Right lobe of liver (tissue), 6 donors: ENCODE measurements around the gene CFAP61. TPM values are rescaled to one million over a fixed set of nuclear protein-coding genes. Genes with fewer than 3 reads are reported as not detected.
A peak's percentile ranks its signal among the peaks of the same experiment; 100 is the strongest.

ENCODE experiments used
- ATAC-seq, 4 donors: fragments of 200-7000 bp; cut with Tn5 transposase; one replicate each; pipeline ENCODE4 v1.9.1; 2020; ENCODE audit warnings: mild to moderate bottlenecking in 4 of 4, moderate library complexity in 4 of 4
- DNase-seq, 3 donors: peaks; one replicate each; pipeline ENCODE4 v3.0.0-alpha.2; 2020
- H3K27ac ChIP-seq, 3 donors: fragments of 200-600 bp; one replicate each; pipeline ENCODE4 v1.8.0; 2022
- H3K27me3 ChIP-seq, 2 donors: fragments of 200-600 bp; one replicate each; pipeline ENCODE4 v1.8.0; 2022
- H3K36me3 ChIP-seq, 4 donors: fragments of 200-600 bp; sonication (generic) in 1 of 4; one replicate each; pipeline versions ENCODE4 v1.5.1 to v1.8.0; 2017 to 2022; ENCODE audit warnings: control low read depth in 1 of 4
- H3K4me1 ChIP-seq, 4 donors: fragments of 200-600 bp; sonication (generic) in 1 of 4; one replicate each; pipeline versions ENCODE4 v1.5.1 to v1.8.0; 2017 to 2022; ENCODE audit warnings: control low read depth in 1 of 4
- H3K4me3 ChIP-seq, 3 donors: fragments of 200-600 bp; one replicate each; pipeline ENCODE4 v1.8.0; 2022
- H3K9me3 ChIP-seq, 4 donors: fragments of 200-600 bp; sonication (generic) in 1 of 4; one replicate each; pipeline versions ENCODE4 v1.5.1 to v1.8.0; 2017 to 2022; ENCODE audit warnings: control low read depth in 1 of 4
- CTCF ChIP-seq, 4 donors: fragments of 200-600 bp in 3 of 4; fragments of 450-650 bp in 1 of 4; IDR thresholded peaks; one replicate each; pipeline versions ENCODE4 v1.5.1 to v1.8.0; 2016 to 2022; ENCODE audit warnings: antibody characterized with exemption in 4 of 4, mild to moderate bottlenecking in 2 of 4
- POLR2A ChIP-seq: fragments of 450-650 bp; IDR thresholded peaks from one replicate; pipeline ENCODE4 v1.6.1; 2017; ENCODE audit warnings: antibody characterized with exemption, mild to moderate bottlenecking
- WGBS: methylation state at CpG from one replicate; pipeline ENCODE4 v1.1.6; 2018; ENCODE audit warnings: low coverage, low lambda C conversion rate; ENCODE audit not compliant: insufficient coverage; ENCODE audit errors: missing lambda C conversion rate; 5-methylcytosine and 5-hydroxymethylcytosine counted together
- intact Hi-C, 2 donors: fragments of 100-400 bp; cut with DNase I; formaldehyde crosslinking; loops; one replicate each; pipeline versions ENCODE4 v1.11.2 to v1.14.1; 2022
- total RNA-seq, 6 experiments: library from RNA; depleted of rRNA in 2 of 6; stranded (reverse); fragments of >200 nt in 2 of 6; fragmentation: NEBNext Ultra II Directional in 3 of 6; extraction: Animal tissue kit (Norgen Biotek cat#: 25700) in 3 of 6; gene quantifications; one replicate each; pipeline versions ENCODE4 v1.1.0 to v1.2.4, GENCODE V29; 2016 to 2023
- donor health status: DM: no; HTN: yes; CAD: no.
- donor health status: DM: no; HTN: no; CAD: no.
- donor health status: DM: no; HTN: no; CAD: no.
- donor health status: DM: no; HTN: yes; CAD: no.
- donor health status: DM: no; HTN: yes; CAD: no.

Gene CFAP61
- total RNA-seq, 6 experiments from 2014 or later, result not detected

GRCh38 chr20:20083807-20084206 lies 31.5 kb downstream of the CFAP61 start:
- Histone ChIP-seq H3K4me3 (no peak overlapping the region), H3K9me3 (no peaks in the 10 kb centered on the region), H3K27me3 (no peaks in the 10 kb centered on the region), H3K27ac (no peak overlapping the region), H3K36me3 (no peaks in the 10 kb centered on the region), H3K4me1 (no peaks in the 10 kb centered on the region)
- intact Hi-C loops, result loop anchor here in 1 of 2 donors (10.0 kb wide), 1 partner anchor 151 kb away; no protein-coding TSS in a partner anchor
- DNase-seq, result no peak
- ATAC-seq, result peak; percentile 55 to 77 (median 70)
- whole genome bisulfite sequencing, result 3% methylated on average over 3 of the region's 3 CpGs
- TF ChIP-seq POLR2A (no peak), CTCF (IDR thresholded peaks at IDR 0.05) (peak; percentile 45 to 58 (median 48))

DNA sequence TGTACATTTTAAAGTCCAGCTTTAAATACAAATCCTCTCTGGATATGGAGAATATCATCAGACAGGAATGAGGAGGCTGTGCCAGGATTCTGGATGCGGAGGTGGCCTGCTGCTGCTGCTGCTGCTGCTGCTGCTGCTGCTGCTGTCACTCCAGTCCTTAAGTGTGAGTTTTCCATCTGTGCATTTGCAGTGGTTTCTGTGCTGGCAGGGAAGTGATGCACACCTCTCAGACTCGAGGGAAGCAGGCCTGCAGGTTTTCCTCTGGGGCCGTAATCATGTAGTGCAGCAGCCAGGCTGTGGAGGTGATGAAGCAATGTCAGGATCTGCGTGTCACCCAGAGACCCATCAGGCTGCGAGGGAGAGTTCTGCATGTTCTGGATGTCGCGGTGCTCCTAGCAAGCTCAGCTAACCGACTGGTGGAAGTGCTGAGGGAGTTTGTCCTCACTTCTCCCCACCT lies 32.0 kb downstream of the CFAP61 start:
- Histone ChIP-seq H3K4me1 (no peaks in the 10 kb centered on the region), H3K4me3 (no peak overlapping the region), H3K9me3 (no peaks in the 10 kb centered on the region), H3K36me3 (no peaks in the 10 kb centered on the region), H3K27ac (no peak overlapping the region), H3K27me3 (no peaks in the 10 kb centered on the region)
- intact Hi-C loops, result loop anchor here in 1 of 2 donors (10.0 kb wide), 1 partner anchor 150 kb away; no protein-coding TSS in a partner anchor
- DNase-seq, result no peak
- WGBS, result 51% methylated on average over 5 of the region's 8 CpGs
- ATAC-seq, result no peak
- TF ChIP-seq CTCF (IDR thresholded peaks at IDR 0.05) (no peak), POLR2A (no peak)

- 74% methylated on average over 9 of the region's 9 CpGs for WGBS
- no peak overlapping the region for H3K27ac ChIP-seq
- DNase-seq (no peak), ATAC-seq (no peak)
- no peak overlapping the region for H3K4me3 ChIP-seq
- H3K4me1 ChIP-seq, result no peaks in the 10 kb centered on the region
- H3K36me3 ChIP-seq, result no peaks in the 10 kb centered on the region
- no peak for TF ChIP-seq POLR2A
- TF ChIP-seq CTCF (IDR thresholded peaks at IDR 0.05), result no peak
- no peaks in the 10 kb centered on the region for H3K9me3 ChIP-seq
- no peaks in the 10 kb centered on the region for H3K27me3 ChIP-seq
- intact Hi-C loops, result loop anchor here in 1 of 2 donors (10.0 kb wide), 1 partner anchor 150 kb away; no protein-coding TSS in a partner anchor
Observed at GRCh38 chr20:20085071-20085470, 32.7 kb downstream of the CFAP61 start.

DNA sequence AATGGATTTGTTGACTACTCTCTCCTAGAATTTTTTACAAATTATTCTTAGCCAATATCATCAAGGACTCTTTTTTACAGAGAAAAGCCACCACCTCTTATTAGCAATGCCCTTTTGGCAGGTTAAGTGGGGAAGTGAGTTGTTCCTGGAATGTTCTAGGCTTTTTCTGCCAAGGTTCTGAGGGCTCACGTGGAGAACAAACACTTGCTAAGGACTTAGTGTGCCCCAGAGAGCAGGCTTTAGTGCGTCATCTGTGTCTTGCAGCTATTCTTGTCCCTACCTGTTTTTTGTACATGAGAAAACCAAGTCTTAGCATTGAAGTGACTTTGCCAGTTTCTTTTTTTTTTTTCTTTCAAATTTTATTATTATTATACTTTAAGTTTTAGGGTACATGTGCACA lies 33.5 kb downstream of the CFAP61 start:
- Histone ChIP-seq H3K27ac (no peak overlapping the region), H3K9me3 (no peaks in the 10 kb centered on the region), H3K36me3 (no peaks in the 10 kb centered on the region), H3K4me3 (no peak overlapping the region), H3K4me1 (no peaks in the 10 kb centered on the region), H3K27me3 (no peaks in the 10 kb centered on the region)
- ATAC-seq (no peak), DNase-seq (no peak)
- intact Hi-C loops, result loop anchor here in 1 of 2 donors (10.0 kb wide), 1 partner anchor 149 kb away; no protein-coding TSS in a partner anchor
- WGBS, result 35% methylated on average over 2 of the region's 2 CpGs
- TF ChIP-seq POLR2A (no peak), CTCF (IDR thresholded peaks at IDR 0.05) (no peak)
